ENCODE data around the gene KSR1. TPM values are rescaled to one million over a fixed set of nuclear protein-coding genes. Genes with fewer than 3 reads are reported as not detected.

KSR1 gene
- total and polyA plus RNA-seq, 2 donors: 22.7 to 27.3 TPM

DNA sequence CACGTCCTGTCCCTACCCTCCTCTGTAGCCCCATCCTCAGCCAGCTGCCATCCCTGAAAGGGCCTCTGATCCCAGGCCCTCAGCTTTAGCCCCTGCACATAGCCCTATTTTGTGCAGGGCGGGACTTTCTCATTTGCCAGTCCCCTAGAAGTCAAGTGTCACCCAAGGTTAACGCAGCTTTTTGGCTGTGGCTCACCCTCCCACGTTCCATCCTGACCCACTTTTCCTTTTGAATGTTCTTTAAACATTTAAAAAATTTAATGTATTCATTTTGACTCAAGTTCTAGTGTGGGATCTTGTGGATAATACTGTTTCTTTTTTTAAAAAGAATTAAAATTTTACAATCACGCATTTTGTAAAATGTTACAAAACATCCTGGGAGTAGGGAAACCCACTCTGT is 112.6 kb downstream of the KSR1 start:
- H3K4me1 ChIP-seq (ENCODE audit: insufficient read depth): no peaks in the 10 kb centered on the region
- H3K27ac ChIP-seq (ENCODE audit: low read depth): no peak overlapping the region
- DNase-seq (ENCODE audit: extremely low spot score): no peak
- H3K36me3 ChIP-seq (ENCODE audit: insufficient read depth): no peaks in the 10 kb centered on the region
- H3K4me3 ChIP-seq (ENCODE audit: low read depth, low read length): no peak overlapping the region
- 77% methylated on average over 5 of the region's 5 CpGs for WGBS

DNA sequence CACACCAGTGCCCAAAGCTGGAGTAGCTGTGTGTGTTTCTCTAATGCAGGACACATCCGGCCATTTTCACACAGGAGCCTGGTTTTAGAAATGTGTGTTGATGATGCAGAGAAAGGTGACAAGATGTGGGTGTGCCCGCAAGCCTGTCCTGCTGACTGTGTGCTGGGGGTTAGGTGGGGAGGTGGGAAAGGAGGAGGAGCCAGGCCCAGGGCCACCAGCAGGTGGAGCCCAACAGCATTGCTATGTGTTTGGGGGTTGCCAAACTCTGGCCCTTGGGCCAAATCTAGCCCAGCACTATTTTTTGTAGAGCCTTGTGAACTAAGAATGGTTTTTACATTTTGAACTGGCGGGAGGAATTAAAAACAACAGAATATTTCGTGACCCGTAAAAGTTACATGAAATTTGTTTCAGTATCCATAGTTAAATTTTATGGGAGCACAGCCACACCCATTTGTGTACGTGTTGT is 113.0 kb downstream of the KSR1 start:
- WGBS: 78% methylated on average over 6 of the region's 6 CpGs
- DNase-seq (ENCODE audit: extremely low spot score): no peak
- Histone ChIP-seq H3K36me3 (ENCODE audit: insufficient read depth) (no peaks in the 10 kb centered on the region), H3K27ac (ENCODE audit: low read depth) (no peak overlapping the region), H3K4me3 (ENCODE audit: low read depth, low read length) (no peak overlapping the region), H3K4me1 (ENCODE audit: insufficient read depth) (no peaks in the 10 kb centered on the region)

DNA sequence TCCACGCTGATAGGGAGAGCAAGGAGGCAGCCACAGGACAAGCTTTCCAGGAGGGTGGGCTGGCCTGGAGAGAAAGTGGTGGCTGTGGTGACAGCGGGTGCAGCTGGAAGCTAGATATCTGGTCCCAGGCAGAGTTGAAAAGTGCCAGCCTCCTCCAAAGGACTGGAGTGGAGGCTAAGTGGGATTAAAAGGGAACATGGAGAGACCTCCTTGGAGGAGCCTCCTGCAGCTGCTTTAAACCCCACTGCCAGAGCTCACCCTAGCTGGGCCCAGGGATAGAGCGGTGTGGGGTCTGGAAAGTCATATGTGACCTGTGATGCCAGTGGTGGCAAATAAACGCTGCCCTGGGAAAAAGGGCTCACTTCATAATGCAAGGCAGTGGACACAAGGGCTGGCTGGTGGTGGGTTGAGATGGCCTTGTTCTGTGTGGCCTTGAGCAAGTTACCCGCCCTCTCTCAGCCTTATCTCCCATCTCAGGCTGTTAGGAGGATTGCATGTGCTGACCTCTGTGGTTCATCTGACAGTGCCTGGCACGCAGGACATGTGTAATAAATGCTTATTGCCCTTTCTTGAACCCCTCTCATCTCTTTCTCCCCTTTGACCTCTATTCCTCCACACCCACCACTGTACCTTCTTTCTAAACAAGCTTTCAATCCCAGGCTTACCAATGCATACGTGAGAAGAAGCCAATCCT is 113.8 kb downstream of the KSR1 start:
- WGBS: 94% methylated on average over 7 of the region's 7 CpGs
- DNase-seq (ENCODE audit: extremely low spot score): no peak
- H3K27ac ChIP-seq (ENCODE audit: low read depth): no peak overlapping the region
- no peaks in the 10 kb centered on the region for H3K4me1 ChIP-seq (ENCODE audit: insufficient read depth)
- no peaks in the 10 kb centered on the region for H3K36me3 ChIP-seq (ENCODE audit: insufficient read depth)
- H3K4me3 ChIP-seq (ENCODE audit: low read depth, low read length): no peak overlapping the region

DNA sequence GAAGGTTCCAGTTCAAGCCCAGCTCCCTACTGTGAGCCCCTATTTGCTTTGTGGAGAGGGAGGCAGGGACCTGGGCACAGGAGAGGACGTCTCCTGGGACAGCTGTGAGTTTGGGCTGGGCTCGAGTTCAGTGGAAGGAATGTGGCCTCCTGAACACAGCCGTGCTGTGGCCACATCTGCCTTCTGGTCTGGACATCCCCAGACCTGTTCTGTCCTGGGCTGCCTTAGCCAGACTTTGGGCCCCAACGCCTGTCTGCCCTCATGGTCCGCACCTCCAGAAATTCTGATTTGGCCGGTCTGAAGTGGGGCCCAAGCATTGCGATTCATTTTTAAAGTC is 114.3 kb downstream of the KSR1 start:
- Histone ChIP-seq H3K27ac (ENCODE audit: low read depth) (no peak overlapping the region), H3K4me1 (ENCODE audit: insufficient read depth) (no peaks in the 10 kb centered on the region), H3K4me3 (ENCODE audit: low read depth, low read length) (no peak overlapping the region), H3K36me3 (ENCODE audit: insufficient read depth) (no peaks in the 10 kb centered on the region)
- WGBS: 88% methylated on average over 7 of the region's 7 CpGs
- DNase-seq (ENCODE audit: extremely low spot score): no peak

DNA sequence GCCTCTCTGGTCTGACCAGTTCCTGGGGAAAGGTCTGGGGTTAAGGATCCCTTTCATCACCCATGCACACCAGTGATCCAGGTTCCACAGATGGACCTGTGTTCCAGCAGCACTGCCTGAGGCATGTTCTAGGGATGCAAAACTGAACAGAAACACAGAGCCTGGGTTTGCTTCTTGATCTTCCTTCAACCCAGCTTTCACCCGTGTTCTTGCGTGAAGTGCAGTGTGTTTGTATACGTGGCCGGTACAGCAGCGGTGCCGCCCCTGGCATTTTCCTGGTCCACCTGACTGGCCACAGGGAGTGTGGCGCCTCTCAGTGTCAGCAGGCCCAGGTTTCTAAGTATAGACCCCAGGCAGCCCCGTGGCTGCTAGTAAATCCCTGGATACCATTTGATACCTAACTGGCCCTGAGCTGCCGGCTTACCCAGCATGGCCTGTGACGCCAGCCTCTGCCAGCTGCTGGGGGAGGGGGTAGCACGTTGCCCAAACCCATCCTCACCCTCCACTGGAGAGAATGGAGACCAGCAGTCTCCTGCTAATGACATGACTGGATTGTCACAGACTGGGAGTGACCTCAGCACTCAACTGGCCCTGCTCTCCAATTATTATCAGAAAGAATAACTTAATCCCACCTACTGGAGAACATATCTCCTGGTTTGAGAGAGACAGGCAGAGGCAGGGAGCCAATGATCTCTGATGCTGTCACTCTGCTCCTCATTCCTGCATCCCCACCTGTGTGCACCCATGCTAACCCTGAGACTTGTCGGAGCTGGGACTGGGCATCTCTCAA is 115.5 kb downstream of the KSR1 start:
- Histone ChIP-seq H3K4me1 (ENCODE audit: insufficient read depth) (no peaks in the 10 kb centered on the region), H3K36me3 (ENCODE audit: insufficient read depth) (no peaks in the 10 kb centered on the region), H3K4me3 (ENCODE audit: low read depth, low read length) (no peak overlapping the region), H3K27ac (ENCODE audit: low read depth) (no peak overlapping the region)
- DNase-seq (ENCODE audit: extremely low spot score): no peak
- WGBS: 94% methylated on average over 12 of the region's 12 CpGs

DNA sequence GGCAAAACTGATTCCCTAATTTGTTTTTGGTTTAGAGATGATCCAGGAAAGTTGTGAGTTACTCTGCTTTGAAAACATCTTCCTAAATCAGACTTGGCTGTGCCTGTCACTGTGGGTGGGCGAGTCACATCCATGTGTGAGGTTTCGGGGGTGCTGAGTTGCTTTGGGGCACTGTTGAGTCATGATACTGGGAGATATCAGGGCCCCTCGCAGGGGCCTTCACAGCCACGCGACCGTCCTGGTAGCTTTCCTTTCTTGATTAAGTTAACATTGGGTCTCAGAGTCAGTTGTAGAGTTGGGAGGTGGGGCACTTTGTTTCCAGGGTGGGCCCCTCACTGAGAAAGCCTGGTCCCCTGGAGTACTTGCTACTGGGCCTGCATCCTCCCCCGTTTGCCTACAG is 116.4 kb downstream of the KSR1 start:
- Histone ChIP-seq H3K36me3 (ENCODE audit: insufficient read depth) (no peaks in the 10 kb centered on the region), H3K4me3 (ENCODE audit: low read depth, low read length) (no peak overlapping the region), H3K27ac (ENCODE audit: low read depth) (no peak overlapping the region), H3K4me1 (ENCODE audit: insufficient read depth) (no peaks in the 10 kb centered on the region)
- DNase-seq (ENCODE audit: extremely low spot score): no peak
- WGBS: 83% methylated on average over 7 of the region's 7 CpGs

DNA sequence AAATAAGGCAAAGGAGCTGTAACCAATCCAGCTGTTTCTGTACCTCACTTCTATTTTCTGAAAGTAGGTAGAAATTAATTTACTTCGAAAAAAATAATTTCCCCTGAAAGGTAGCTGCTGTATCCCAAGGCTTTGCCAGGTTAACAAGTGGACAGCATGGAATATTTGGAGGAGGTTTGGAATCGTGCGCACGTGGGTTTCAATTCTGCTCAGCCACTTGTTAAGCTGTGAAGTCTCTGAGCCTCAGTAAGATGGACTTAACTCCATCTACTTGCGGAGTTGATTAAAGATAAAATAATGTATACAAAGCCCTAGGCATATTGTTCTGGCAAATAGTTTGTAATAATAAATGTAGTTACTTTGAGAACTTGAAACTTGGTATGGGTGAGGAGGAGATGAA is 117.3 kb downstream of the KSR1 start:
- 92% methylated on average over 5 of the region's 5 CpGs for WGBS
- DNase-seq (ENCODE audit: extremely low spot score): no peak
- Histone ChIP-seq H3K36me3 (ENCODE audit: insufficient read depth) (no peaks in the 10 kb centered on the region), H3K4me3 (ENCODE audit: low read depth, low read length) (no peak overlapping the region), H3K27ac (ENCODE audit: low read depth) (no peak overlapping the region), H3K4me1 (ENCODE audit: insufficient read depth) (no peaks in the 10 kb centered on the region)

DNA sequence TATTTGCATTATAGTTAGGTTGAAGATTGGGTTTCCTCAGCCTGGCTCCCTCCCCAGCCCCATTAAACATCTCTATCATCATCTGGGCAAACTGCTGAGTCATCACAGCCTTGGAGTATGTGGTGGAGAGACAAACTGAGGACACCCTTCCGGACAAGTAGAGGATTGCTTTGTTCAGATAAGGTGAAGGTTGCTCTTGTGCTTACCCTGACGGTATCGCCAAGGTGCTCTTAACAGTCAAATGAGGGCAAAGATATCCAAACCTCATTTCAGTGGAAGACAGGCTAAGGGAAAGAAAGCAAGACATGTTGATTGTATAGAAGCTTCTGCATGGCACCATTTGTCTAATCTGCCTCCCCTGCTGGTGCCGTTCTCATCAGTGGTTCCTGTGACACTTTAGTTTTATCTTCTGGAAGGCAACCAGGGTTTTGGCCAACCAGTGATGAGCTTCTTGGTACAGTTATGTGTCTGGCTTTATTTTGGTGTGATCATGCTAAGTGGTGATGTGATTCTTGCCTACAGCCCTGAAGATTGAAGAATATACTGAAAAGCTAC is 117.8 kb downstream of the KSR1 start:
- 69% methylated on average over 4 of the region's 4 CpGs for WGBS
- DNase-seq (ENCODE audit: extremely low spot score): no peak
- no peaks in the 10 kb centered on the region for H3K36me3 ChIP-seq (ENCODE audit: insufficient read depth)
- H3K4me3 ChIP-seq (ENCODE audit: low read depth, low read length): no peak overlapping the region
- no peak overlapping the region for H3K27ac ChIP-seq (ENCODE audit: low read depth)
- no peaks in the 10 kb centered on the region for H3K4me1 ChIP-seq (ENCODE audit: insufficient read depth)

DNA sequence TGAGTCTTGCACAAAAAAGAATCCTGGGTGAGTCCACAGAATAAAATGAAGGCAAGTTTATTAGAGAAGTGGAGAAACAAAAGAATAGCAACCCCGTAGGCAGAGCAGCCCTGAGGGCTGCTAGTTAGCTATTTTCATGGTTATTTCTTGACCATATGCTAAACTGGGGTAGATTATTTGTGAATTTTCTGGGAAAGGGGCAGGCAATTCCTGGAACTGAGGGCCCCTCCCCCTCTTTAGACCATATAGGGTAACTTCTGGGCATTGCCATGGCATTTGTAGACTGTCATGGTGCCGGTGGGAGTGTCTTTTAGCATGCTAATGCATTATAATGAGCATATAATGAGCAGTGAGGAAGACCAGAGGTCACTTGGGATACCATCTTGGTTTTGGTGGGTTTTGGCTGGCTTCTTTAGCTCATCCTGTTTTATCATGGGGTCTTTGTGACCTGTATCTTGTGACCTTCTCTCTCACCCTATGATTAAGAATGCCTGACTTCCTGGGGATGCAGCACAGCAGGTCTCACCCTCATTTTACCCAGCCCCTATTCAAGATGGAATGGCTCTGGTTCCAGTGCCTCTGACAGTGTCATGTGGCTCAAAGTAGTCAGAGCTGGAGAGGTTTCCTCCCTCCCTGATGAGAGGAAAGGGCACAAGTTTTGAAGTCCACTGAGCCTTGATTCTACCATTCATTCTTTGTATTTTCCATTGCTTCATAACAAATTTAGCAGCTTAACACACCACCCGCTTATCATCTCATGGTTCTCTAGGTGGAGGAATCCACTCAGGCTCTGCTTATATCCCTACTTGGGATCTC is 119.1 kb downstream of the KSR1 start:
- WGBS: 94% methylated on average over 3 of the region's 3 CpGs
- Histone ChIP-seq H3K4me1 (ENCODE audit: insufficient read depth) (no peaks in the 10 kb centered on the region), H3K4me3 (ENCODE audit: low read depth, low read length) (no peak overlapping the region), H3K27ac (ENCODE audit: low read depth) (no peak overlapping the region), H3K36me3 (ENCODE audit: insufficient read depth) (no peaks in the 10 kb centered on the region)
- no peak for DNase-seq (ENCODE audit: extremely low spot score)

DNA sequence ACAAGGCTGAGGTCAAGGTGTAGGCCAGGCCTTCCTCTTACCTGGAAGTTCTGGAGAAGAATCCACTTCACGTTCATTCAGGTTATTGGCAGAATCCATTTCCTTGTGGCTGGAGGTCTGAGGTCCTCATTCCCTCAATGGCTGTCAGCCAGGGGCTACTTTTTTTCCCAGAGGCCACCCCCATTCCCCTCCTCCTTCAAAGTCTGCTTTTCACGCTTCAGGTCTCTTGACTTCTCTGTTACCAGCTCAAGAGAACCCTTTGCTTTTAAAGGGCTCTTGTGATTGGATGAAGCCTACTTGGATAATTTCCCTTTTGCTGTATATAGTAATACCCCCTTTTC is 119.6 kb downstream of the KSR1 start:
- H3K4me3 ChIP-seq (ENCODE audit: low read depth, low read length): no peak overlapping the region
- H3K36me3 ChIP-seq (ENCODE audit: insufficient read depth): no peaks in the 10 kb centered on the region
- WGBS: 96% methylated on average over 2 of the region's 2 CpGs
- H3K27ac ChIP-seq (ENCODE audit: low read depth): no peak overlapping the region
- DNase-seq (ENCODE audit: extremely low spot score): no peak
- H3K4me1 ChIP-seq (ENCODE audit: insufficient read depth): no peaks in the 10 kb centered on the region

DNA sequence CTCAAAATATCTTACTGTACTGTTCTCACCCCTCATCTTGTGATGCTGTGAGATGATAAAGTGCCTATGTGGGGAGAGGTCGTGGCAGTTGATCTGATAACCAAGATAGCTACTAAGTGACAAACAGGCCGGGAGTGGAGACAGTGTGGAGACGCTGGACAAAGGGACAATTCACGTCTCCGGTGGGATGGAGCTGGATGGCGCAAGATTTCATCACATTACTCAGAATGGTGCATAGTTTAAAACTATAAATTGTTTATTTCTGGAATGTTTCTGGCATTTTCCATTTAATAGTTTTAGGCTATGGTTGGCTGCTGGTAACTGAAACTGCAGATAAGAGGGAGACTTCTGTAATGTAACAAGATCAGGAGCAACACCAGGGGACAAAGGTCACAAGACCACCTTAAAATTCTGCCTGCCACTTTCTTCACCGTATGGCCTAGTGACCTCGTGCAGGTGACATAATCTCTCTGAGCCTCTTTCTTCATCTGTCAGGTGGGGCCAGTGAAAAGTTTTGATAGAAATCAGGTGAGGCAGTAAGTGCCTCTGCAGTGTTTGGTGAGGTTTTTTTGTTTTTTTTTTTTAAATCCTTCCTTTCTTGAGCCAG is 120.3 kb downstream of the KSR1 start:
- Histone ChIP-seq H3K27ac (ENCODE audit: low read depth) (no peak overlapping the region), H3K4me1 (ENCODE audit: insufficient read depth) (no peaks in the 10 kb centered on the region), H3K4me3 (ENCODE audit: low read depth, low read length) (no peak overlapping the region), H3K36me3 (ENCODE audit: insufficient read depth) (no peaks in the 10 kb centered on the region)
- 47% methylated on average over 8 of the region's 8 CpGs for WGBS
- DNase-seq (ENCODE audit: extremely low spot score): no peak

DNA sequence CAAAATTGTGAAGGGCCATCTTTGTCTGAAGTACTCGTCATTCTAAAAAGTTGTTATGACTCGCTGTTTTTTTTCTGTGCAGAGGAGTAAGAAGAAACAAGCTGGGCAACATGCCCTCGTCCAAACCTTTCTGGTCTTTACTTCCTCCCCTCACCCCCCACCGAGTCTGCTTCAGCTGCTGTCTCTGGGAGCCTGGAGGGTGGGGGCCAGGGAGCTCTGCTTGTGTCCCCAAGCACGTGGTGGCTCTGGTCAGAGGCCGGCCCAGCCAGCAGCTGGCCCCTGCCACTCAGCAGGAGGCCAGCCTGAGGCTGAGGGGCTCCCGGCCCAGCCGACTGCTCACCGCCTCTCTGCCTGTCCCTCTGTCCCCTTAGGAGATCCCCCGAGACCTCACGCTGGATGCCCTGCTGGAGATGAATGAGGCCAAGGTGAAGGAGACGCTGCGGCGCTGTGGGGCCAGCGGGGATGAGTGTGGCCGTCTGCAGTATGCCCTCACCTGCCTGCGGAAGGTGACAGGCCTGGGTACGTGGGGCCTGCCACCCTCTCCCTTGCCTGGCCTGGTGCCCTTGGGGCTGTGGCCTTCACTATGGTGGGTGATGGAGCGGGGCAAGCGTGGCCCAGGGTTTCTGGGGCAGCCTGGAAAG is 121.0 kb downstream of the KSR1 start:
- H3K36me3 ChIP-seq (ENCODE audit: insufficient read depth): no peaks in the 10 kb centered on the region
- 70% methylated on average over 20 of the region's 20 CpGs for WGBS
- DNase-seq (ENCODE audit: extremely low spot score): no peak
- peak overlapping the region; percentile 60 for H3K27ac ChIP-seq (ENCODE audit: low read depth)
- H3K4me3 ChIP-seq (ENCODE audit: low read depth, low read length): no peak overlapping the region
- H3K4me1 ChIP-seq (ENCODE audit: insufficient read depth): no peaks in the 10 kb centered on the region
